Fibroblast of peridontal ligament (primary cell): ENCODE results near the gene OR4F29.
"Not testable (repeated sequence)": the region's sequence is repeated elsewhere in the genome, so short reads cannot be mapped to it uniquely, and the experiment has no call there.

ENCODE experiments used
- DNase-seq: peaks from one replicate; pipeline ENCODE4 v3.0.0-alpha.2; 2010; ENCODE audit errors: extremely low read depth

The OR4F29 gene

GRCh38 chr1:451578-451977, at the start of gene OR4F29:
TSS of gene OR4F29 (minus strand) at chr1:451678. CDS start at chr1:451678, 0 bp downstream.
- DNase-seq: not testable (repeated sequence)
